ENCODE data around the gene PLXNA4.

GRCh38 chr7:132080467-132080866 lies 495.8 kb downstream of the PLXNA4 start:
- TF ChIP-seq EZH2 (IDR thresholded peaks at IDR 0.05; ENCODE audit: borderline replicate concordance, low read length): no peak
- no peak for TF ChIP-seq CTCF (IDR thresholded peaks at IDR 0.05; ENCODE audit: low read length)
